SK-N-SH (cell line): Measurements from ENCODE around the gene EIF5AL1. TPM values are rescaled to one million over a fixed set of nuclear protein-coding genes. Genes with fewer than 3 reads are reported as not detected.

ENCODE experiments used
- CTCF ChIA-PET: fragments of 300-600, 350-600 bp; formaldehyde crosslinking; extraction: SDS; loops from one replicate; lab custom pipeline; 2021; lab: Yijun Ruan, JAX
- POLR2A ChIA-PET: fragments of 350-600 bp; sonication (Branson Sonifier 250); formaldehyde crosslinking; extraction: SDS; loops from one replicate; lab custom pipeline; 2020; ENCODE audit warnings: antibody characterized with exemption, inconsistent platforms; lab: Yijun Ruan, JAX
- DNase-seq: peaks from one replicate; pipeline ENCODE4 v3.0.0; 2012
- H2AFZ ChIP-seq: fragments of 200-600 bp; sonication (generic); 2 replicates; pipeline ENCODE4 v1.8.1; 2016; ENCODE audit warnings: antibody characterized with exemption, mild to moderate bottlenecking, low read depth
- H3F3A ChIP-seq: fragments of 200-600 bp; sonication (generic); replicated peaks from 2 replicates; pipeline ENCODE3; 2016; ENCODE audit warnings: antibody characterized with exemption, mild to moderate bottlenecking; ENCODE audit not compliant: insufficient read depth
- H3K27ac ChIP-seq, 2 experiments: fragments of 200-500 bp in 1 of 2; fragments of 200-600 bp in 1 of 2; sonication (Bioruptor generic) in 1 of 2; sonication (generic), shearing (Covaris generic) in 1 of 2; 2 replicates each; pipeline versions ENCODE4 v1.5.1 to v1.6.1; 2014 to 2016; ENCODE audit warnings: low read depth in 2 of 2, inconsistent platforms in 1 of 2, low read length in 1 of 2, mild to moderate bottlenecking in 1 of 2, mixed read lengths in 1 of 2
- H3K27me3 ChIP-seq: fragments of 200-600 bp; sonication (generic), shearing (Covaris generic); 2 replicates; pipeline ENCODE4 v1.6.1; 2016; ENCODE audit warnings: mixed run types; ENCODE audit not compliant: insufficient read depth
- H3K36me3 ChIP-seq, 2 experiments: fragments of 200-500 bp in 1 of 2; fragments of 200-600 bp in 1 of 2; sonication (Bioruptor generic) in 1 of 2; sonication (generic) in 1 of 2; replicated peaks in 1 of 2; 2 replicates each; pipeline versions ENCODE3 to v1.5.1; 2014 to 2016; ENCODE audit warnings: low read length in 1 of 2, mild to moderate bottlenecking in 1 of 2; ENCODE audit not compliant: insufficient read depth in 2 of 2, control insufficient read depth in 1 of 2
- H3K4me1 ChIP-seq, 2 experiments: fragments of 200-500 bp in 1 of 2; fragments of 200-600 bp in 1 of 2; sonication (Bioruptor generic) in 1 of 2; sonication (generic), shearing (Covaris generic) in 1 of 2; 2 replicates each; pipeline versions ENCODE4 v1.5.1 to v1.6.1; 2014 to 2016; ENCODE audit warnings: low read depth in 1 of 2, low read length in 1 of 2, mixed run types in 1 of 2; ENCODE audit not compliant: insufficient read depth in 2 of 2, control insufficient read depth in 1 of 2
- H3K4me2 ChIP-seq: fragments of 200-600 bp; sonication (generic), shearing (Covaris generic); 2 replicates; pipeline ENCODE4 v1.6.1; 2017; ENCODE audit warnings: mixed run types
- H3K4me3 ChIP-seq, 2 experiments: fragments of 200-500 bp in 1 of 2; fragments of 200-600 bp in 1 of 2; sonication (Bioruptor generic) in 1 of 2; sonication (generic), shearing (Covaris generic) in 1 of 2; 2 replicates each; pipeline versions ENCODE4 v1.5.1 to v1.8.1; 2014 to 2016; ENCODE audit warnings: low read depth in 2 of 2, inconsistent platforms in 1 of 2, low read length in 1 of 2, mild to moderate bottlenecking in 1 of 2, mixed read lengths in 1 of 2, moderate library complexity in 1 of 2
- H3K79me2 ChIP-seq: fragments of 200-600 bp; sonication (generic); 2 replicates; pipeline ENCODE4 v1.8.1; 2017; ENCODE audit warnings: mild to moderate bottlenecking; ENCODE audit not compliant: insufficient read depth
- H3K9ac ChIP-seq: fragments of 200-600 bp; sonication (generic); 2 replicates; pipeline ENCODE4 v1.6.1; 2017; ENCODE audit warnings: mixed run types
- H3K9me2 ChIP-seq: fragments of 200-600 bp; sonication (generic); 2 replicates; pipeline ENCODE4 v1.6.1; 2017; ENCODE audit warnings: mixed run types
- H3K9me3 ChIP-seq: fragments of 200-600 bp; sonication (generic); 2 replicates; pipeline ENCODE4 v1.6.1; 2017; ENCODE audit warnings: mixed run types, mild to moderate bottlenecking, moderate library complexity
- H4K20me1 ChIP-seq: fragments of 200-600 bp; sonication (generic); 2 replicates; pipeline ENCODE4 v1.6.1; 2017; ENCODE audit warnings: mild to moderate bottlenecking, mixed run types; ENCODE audit not compliant: insufficient read depth
- CHD2 ChIP-seq: fragments of 150-350 bp; IDR thresholded peaks from 2 replicates; pipeline ENCODE4 v1.6.1; 2018; ENCODE audit warnings: low read length; ENCODE audit not compliant: partially characterized antibody
- ELF1 ChIP-seq: IDR thresholded peaks from 2 replicates; pipeline ENCODE4 v1.4.0; 2012
- FOSL2 ChIP-seq: IDR thresholded peaks from 2 replicates; pipeline ENCODE4 v1.4.0; 2012; ENCODE audit warnings: low read depth, mild to moderate bottlenecking, moderate library complexity, borderline replicate concordance
- MAX ChIP-seq: IDR thresholded peaks from 2 replicates; pipeline ENCODE4 v1.4.0; 2012; ENCODE audit warnings: low read depth
- MEF2A ChIP-seq: IDR thresholded peaks from 2 replicates; pipeline ENCODE4 v1.4.0; 2012; ENCODE audit warnings: low read depth, borderline replicate concordance
- NRF1 ChIP-seq: IDR thresholded peaks from 2 replicates; pipeline ENCODE4 v1.6.1; 2012; ENCODE audit warnings: low read depth, mild to moderate bottlenecking, low read length
- RCOR1 ChIP-seq: fragments of 150-350 bp; IDR thresholded peaks from 2 replicates; pipeline ENCODE4 v1.6.1; 2017; ENCODE audit warnings: antibody characterized with exemption, low read length
- REST ChIP-seq: IDR thresholded peaks from 2 replicates; pipeline ENCODE4 v1.6.1; 2012; ENCODE audit warnings: mild to moderate bottlenecking, low read depth, low read length, moderate library complexity
- RFX5 ChIP-seq: IDR thresholded peaks from 2 replicates; pipeline ENCODE4 v1.6.1; 2012; ENCODE audit warnings: mild to moderate bottlenecking, improper control_type of control experiment, low read length
- TAF1 ChIP-seq: IDR thresholded peaks from 2 replicates; pipeline ENCODE4 v1.6.1; 2012; ENCODE audit warnings: low read depth, mild to moderate bottlenecking, low read length, moderate library complexity, borderline replicate concordance
- TCF12 ChIP-seq: IDR thresholded peaks from 2 replicates; pipeline ENCODE4 v1.4.0; 2012
- USF1 ChIP-seq: IDR thresholded peaks from 2 replicates; pipeline ENCODE4 v1.4.0; 2012; ENCODE audit warnings: low read depth, borderline replicate concordance
- YY1 ChIP-seq: IDR thresholded peaks from 2 replicates; pipeline ENCODE4 v1.4.0; 2012; ENCODE audit warnings: low read depth, mild to moderate bottlenecking
- ZBTB33 ChIP-seq: IDR thresholded peaks from 2 replicates; pipeline ENCODE4 v1.4.0; 2012; ENCODE audit warnings: low read depth, borderline replicate concordance
- WGBS: methylation state at CpG from one replicate; pipeline ENCODE4 v1.1.6; 2017; ENCODE audit warnings: low lambda C conversion rate; 5-methylcytosine and 5-hydroxymethylcytosine counted together
- polyA plus RNA-seq, 3 experiments: library from polyadenylated mRNA; depleted of rRNA; stranded (reverse); fragments of >200 nt; gene quantifications; 2 replicates each; pipeline ENCODE4 v1.2.3, GENCODE V29; 2012

EIF5AL1 gene
- polyA plus RNA-seq, 1 of the 3 experiments (the other 2 are of a cell fraction): 0.26 TPM

GRCh38 chr10:79495791-79496190, 16.5 kb upstream of the EIF5AL1 start:
- TF ChIP-seq YY1 (no peak), MEF2A (no peak), TAF1 (no peak), FOSL2 (no peak), ZBTB33 (no peak), REST (no peak), NRF1 (no peak), USF1 (no peak), RCOR1 (no peak), MAX (no peak), RFX5 (no peak), TCF12 (no peak), ELF1 (no peak), CHD2 (no peak)
- TF ChIP-seq, all 33 proteins: peak for 0
- POLR2A ChIA-PET: interaction anchor here (0.6 kb wide), 1 partner anchor 107 kb away, joined by 3 read pairs; no protein-coding TSS in a partner anchor
- CTCF ChIA-PET: interaction anchor here (1.0 to 4.1 kb wide), 3 partner anchors 9 to 122 kb away, joined by 3 to 43 read pairs (median 21); no protein-coding TSS in a partner anchor
- Histone ChIP-seq H3K9me2 (no peaks in the 10 kb centered on the region), H3K79me2 (no peaks in the 10 kb centered on the region), H3K27ac (no peak overlapping the region), H3F3A (no peaks in the 10 kb centered on the region), H3K9ac (no peak overlapping the region), H2AFZ (no peak overlapping the region), H3K27me3 (no peaks in the 10 kb centered on the region; the same call in 1 of the 2 replicates), H3K9me3 (no peaks in the 10 kb centered on the region), H3K4me1 (peaks cover 0 to under 1% of the 10 kb centered on the region in 2 experiments; a peak in 1 of 4 replicates), H3K36me3 (no peaks in the 10 kb centered on the region), H4K20me1 (no peaks in the 10 kb centered on the region), H3K4me2 (no peak overlapping the region), H3K4me3 (no peak overlapping the region)
- no peak for DNase-seq
- 79% methylated on average over 6 of the region's 6 CpGs for WGBS
